GF-D8 (cell line): Measurements from ENCODE around the gene SNX33.
"Not testable (repeated sequence)": the region's sequence is repeated elsewhere in the genome, so short reads cannot be mapped to it uniquely, and the experiment has no call there.

ENCODE experiments used
- DNase-seq: peaks from one replicate; lab custom pipeline; 2025; lab: John Stamatoyannopoulos, UW

SNX33 gene

GRCh38 chr15:75683646-75684312, 36.1 kb downstream of the SNX33 start:
- DNase-seq, result not testable (repeated sequence)

- no peak for DNase-seq
Observed at GRCh38 chr15:75684648-75685047, 36.9 kb downstream of the SNX33 start.

GRCh38 chr15:75685195-75685594, 37.5 kb downstream of the SNX33 start:
- DNase-seq, result no peak

GRCh38 chr15:75686212-75686642, 38.5 kb downstream of the SNX33 start:
- not testable (repeated sequence) for DNase-seq

GRCh38 chr15:75687486-75688277, 40.0 kb downstream of the SNX33 start:
- DNase-seq, result no peak

- no peak for DNase-seq
Observed at GRCh38 chr15:75688278-75688557, 40.5 kb downstream of the SNX33 start.

GRCh38 chr15:75688831-75689230, 41.1 kb downstream of the SNX33 start:
- no peak for DNase-seq

- not testable (repeated sequence) for DNase-seq
Observed at GRCh38 chr15:75689429-75689828, 41.7 kb downstream of the SNX33 start.

- not testable (repeated sequence) for DNase-seq
Observed at GRCh38 chr15:75692311-75692710, 44.6 kb downstream of the SNX33 start.

GRCh38 chr15:75693028-75693427, 45.3 kb downstream of the SNX33 start:
- not testable (repeated sequence) for DNase-seq

- peak; percentile 18 for DNase-seq
Observed at GRCh38 chr15:75693501-75694240, 46.0 kb downstream of the SNX33 start.

- DNase-seq, result peak; percentile 44
Observed at GRCh38 chr15:75694241-75695182, 46.8 kb downstream of the SNX33 start.

- no peak for DNase-seq
Observed at GRCh38 chr15:75695220-75695619, 47.5 kb downstream of the SNX33 start.

- DNase-seq, result no peak
Observed at GRCh38 chr15:75695634-75696310, 48.1 kb downstream of the SNX33 start.

- DNase-seq, result no peak
Observed at GRCh38 chr15:75696311-75696720, 48.6 kb downstream of the SNX33 start.

- no peak for DNase-seq
Observed at GRCh38 chr15:75696854-75697259, 49.1 kb downstream of the SNX33 start.

GRCh38 chr15:75697523-75697922, 49.8 kb downstream of the SNX33 start:
- no peak for DNase-seq

GRCh38 chr15:75697974-75698747, 50.4 kb downstream of the SNX33 start:
- DNase-seq, result not testable (repeated sequence)

GRCh38 chr15:75699517-75699916, 51.8 kb downstream of the SNX33 start:
- peak; percentile 28 for DNase-seq
